Panc1 (cell line): ENCODE measurements around the gene CIB4. TPM values are rescaled to one million over a fixed set of nuclear protein-coding genes. Genes with fewer than 3 reads are reported as not detected.

Source experiments
- ATAC-seq: fragments of 200-7000 bp; cut with Tn5 transposase; 2 replicates; pipeline ENCODE4 v1.9.1; 2020; ENCODE audit warnings: mild to moderate bottlenecking, moderate library complexity
- BruUV-seq: library from RNA; stranded (reverse); fragments of 400-500 nt; replicated peaks from 2 replicates; lab custom pipeline; 2021; lab: Mats Ljungman, UMichigan
- CTCF ChIA-PET: fragments of 300-600 bp; sonication (Branson Sonifier 250); formaldehyde crosslinking; loops from one replicate; lab custom pipeline; 2022; ENCODE audit warnings: antibody characterized with exemption; lab: Charles Lee
- POLR2A ChIA-PET: fragments of 300-600 bp; sonication (Branson Sonifier 250); formaldehyde crosslinking; loops from one replicate; lab custom pipeline; 2022; ENCODE audit warnings: antibody characterized with exemption; lab: Charles Lee
- DNase-seq: peaks from one replicate; pipeline ENCODE4 v3.0.0-alpha.2; 2010; ENCODE audit warnings: low read depth, low spot score
- H3K27ac ChIP-seq: 2 replicates; pipeline ENCODE4 v1.5.1; 2011; ENCODE audit warnings: mild to moderate bottlenecking, low read length, inconsistent platforms
- H3K27me3 ChIP-seq: fragments of 200-500 bp; sonication (Bioruptor generic); 2 replicates; pipeline ENCODE4 v1.6.0; 2014; ENCODE audit warnings: low read length, inconsistent platforms; ENCODE audit not compliant: control insufficient read depth, insufficient read depth
- H3K36me3 ChIP-seq: fragments of 200-500 bp; sonication (Bioruptor generic); 2 replicates; pipeline ENCODE4 v1.5.1; 2014; ENCODE audit warnings: inconsistent platforms, mild to moderate bottlenecking, low read length, moderate library complexity; ENCODE audit not compliant: control insufficient read depth, insufficient read depth
- H3K4me1 ChIP-seq: 2 replicates; pipeline ENCODE4 v1.5.1; 2011; ENCODE audit warnings: inconsistent platforms, mild to moderate bottlenecking, low read length, moderate library complexity; ENCODE audit not compliant: control insufficient read depth, insufficient read depth
- H3K4me3 ChIP-seq, 2 experiments: 2 replicates each; pipeline ENCODE4 v1.5.1; 2011 to 2012; ENCODE audit warnings: low read depth in 2 of 2, low read length in 2 of 2, mild to moderate bottlenecking in 2 of 2, inconsistent platforms in 1 of 2, moderate library complexity in 1 of 2
- H3K9me3 ChIP-seq: fragments of 200-500 bp; sonication (Bioruptor generic); 2 replicates; pipeline ENCODE4 v1.5.1; 2014; ENCODE audit warnings: low read depth, mild to moderate bottlenecking, inconsistent platforms, low read length, moderate library complexity; ENCODE audit not compliant: control insufficient read depth, insufficient read depth
- POLR2AphosphoS5 ChIP-seq: IDR thresholded peaks from 2 replicates; pipeline ENCODE4 v1.6.1; 2012; ENCODE audit warnings: mild to moderate bottlenecking, low read depth, low read length, moderate library complexity
- SIN3A ChIP-seq: IDR thresholded peaks from 2 replicates; pipeline ENCODE4 v1.6.1; 2012; ENCODE audit warnings: low read depth, mild to moderate bottlenecking, low read length, moderate library complexity, borderline replicate concordance; ENCODE audit not compliant: insufficient read depth
- TCF7L2 ChIP-seq: IDR thresholded peaks from 2 replicates; pipeline ENCODE4 v1.6.1; 2011; ENCODE audit warnings: mild to moderate bottlenecking, low read depth, low read length, inconsistent platforms
- in situ Hi-C: cut with HindIII; loops from 2 replicates; pipeline ENCODE4 v1.10.0; 2016; ENCODE audit warnings: low sequenced_read_pairs, low pct_unique_long_range_greater_than_20kb
- intact Hi-C: fragments of 100-400 bp; cut with micrococcal nuclease; formaldehyde crosslinking; loops from one replicate; pipeline ENCODE4 v1.10.0; 2022; ENCODE audit not compliant: unreplicated experiment
- total RNA-seq: library from RNA; stranded (reverse); gene quantifications from one replicate; pipeline ENCODE4 v1.2.1, GENCODE V29; 2021; ENCODE audit not compliant: unreplicated experiment
- TF ChIP-seq, protein P1 (sequence below), 2 experiments: IDR thresholded peaks; 2 replicates each; pipeline ENCODE4 v1.6.1; 2011 to 2012; ENCODE audit warnings: low read depth in 2 of 2, control low read depth in 1 of 2, low read length in 1 of 2, mild to moderate bottlenecking in 1 of 2, moderate library complexity in 1 of 2; ENCODE audit not compliant: insufficient read depth in 1 of 2
- TF ChIP-seq, protein P2 (sequence below): fragments of 450-650 bp; IDR thresholded peaks from 2 replicates; pipeline ENCODE4 v1.5.1; 2017; ENCODE audit warnings: mild to moderate bottlenecking

CIB4 gene
- total RNA-seq, 1 experiment from 2014 or later = 0.33 TPM

DNA sequence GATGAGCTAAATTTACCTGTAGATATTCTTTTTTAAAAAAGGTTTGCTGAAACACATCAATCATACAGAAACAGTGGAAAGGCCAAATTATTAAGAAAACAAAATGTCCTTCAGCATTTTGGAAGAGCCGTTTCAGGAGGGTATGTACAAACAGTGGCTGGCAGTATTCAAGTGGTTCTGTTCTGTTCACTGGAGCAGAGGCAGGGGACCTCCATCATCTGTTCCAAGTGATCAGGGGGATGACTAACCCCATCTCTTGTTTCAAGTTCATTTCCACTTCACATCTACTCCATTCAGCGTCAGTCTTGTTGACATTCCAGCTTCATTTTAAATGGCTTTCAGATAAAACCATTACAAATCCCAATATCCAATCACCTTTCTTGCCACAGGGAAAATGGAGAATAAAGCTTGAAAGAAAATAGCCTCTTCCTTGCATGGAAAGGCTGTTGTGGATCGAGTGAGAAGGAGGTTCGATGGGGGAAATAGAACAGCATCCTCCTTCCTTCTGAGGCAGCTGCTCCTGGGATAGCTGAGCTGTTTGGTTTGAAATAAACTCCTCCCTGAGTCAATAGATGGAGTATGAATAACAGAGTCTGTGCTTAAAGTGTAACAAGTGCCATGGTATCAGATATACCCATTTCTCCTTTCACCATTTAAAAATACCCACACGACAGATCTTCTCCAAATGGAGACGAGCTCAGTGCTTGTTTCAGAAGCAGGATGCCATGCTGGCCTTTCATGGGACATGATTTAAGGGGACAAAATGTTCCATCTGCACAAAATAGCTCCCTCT lies 99.6 kb downstream of the CIB4 start:
- Histone ChIP-seq H3K4me3 (no peak overlapping the region), H3K4me1 (no peaks in the 10 kb centered on the region), H3K36me3 (no peaks in the 10 kb centered on the region), H3K27ac (no peak overlapping the region), H3K9me3 (no peaks in the 10 kb centered on the region), H3K27me3 (peaks cover 3% of the 10 kb centered on the region; the same call in 1 of the 2 replicates)
- no peak for ATAC-seq
- in situ Hi-C loops = no loop called here
- POLR2A ChIA-PET = interaction anchor here (0.5 kb wide), 1 partner anchor 17 kb away, joined by 4 read pairs; no protein-coding TSS in a partner anchor
- intact Hi-C loops = no loop called here
- TF ChIP-seq TCF7L2 = no peak
- TF ChIP-seq SIN3A = no peak
- TF ChIP-seq, protein P1, sequence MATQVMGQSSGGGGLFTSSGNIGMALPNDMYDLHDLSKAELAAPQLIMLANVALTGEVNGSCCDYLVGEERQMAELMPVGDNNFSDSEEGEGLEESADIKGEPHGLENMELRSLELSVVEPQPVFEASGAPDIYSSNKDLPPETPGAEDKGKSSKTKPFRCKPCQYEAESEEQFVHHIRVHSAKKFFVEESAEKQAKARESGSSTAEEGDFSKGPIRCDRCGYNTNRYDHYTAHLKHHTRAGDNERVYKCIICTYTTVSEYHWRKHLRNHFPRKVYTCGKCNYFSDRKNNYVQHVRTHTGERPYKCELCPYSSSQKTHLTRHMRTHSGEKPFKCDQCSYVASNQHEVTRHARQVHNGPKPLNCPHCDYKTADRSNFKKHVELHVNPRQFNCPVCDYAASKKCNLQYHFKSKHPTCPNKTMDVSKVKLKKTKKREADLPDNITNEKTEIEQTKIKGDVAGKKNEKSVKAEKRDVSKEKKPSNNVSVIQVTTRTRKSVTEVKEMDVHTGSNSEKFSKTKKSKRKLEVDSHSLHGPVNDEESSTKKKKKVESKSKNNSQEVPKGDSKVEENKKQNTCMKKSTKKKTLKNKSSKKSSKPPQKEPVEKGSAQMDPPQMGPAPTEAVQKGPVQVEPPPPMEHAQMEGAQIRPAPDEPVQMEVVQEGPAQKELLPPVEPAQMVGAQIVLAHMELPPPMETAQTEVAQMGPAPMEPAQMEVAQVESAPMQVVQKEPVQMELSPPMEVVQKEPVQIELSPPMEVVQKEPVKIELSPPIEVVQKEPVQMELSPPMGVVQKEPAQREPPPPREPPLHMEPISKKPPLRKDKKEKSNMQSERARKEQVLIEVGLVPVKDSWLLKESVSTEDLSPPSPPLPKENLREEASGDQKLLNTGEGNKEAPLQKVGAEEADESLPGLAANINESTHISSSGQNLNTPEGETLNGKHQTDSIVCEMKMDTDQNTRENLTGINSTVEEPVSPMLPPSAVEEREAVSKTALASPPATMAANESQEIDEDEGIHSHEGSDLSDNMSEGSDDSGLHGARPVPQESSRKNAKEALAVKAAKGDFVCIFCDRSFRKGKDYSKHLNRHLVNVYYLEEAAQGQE (IDR thresholded peaks at IDR 0.05; ENCODE audit: insufficient read depth in 1 of 2, low read depth in 2 of 2, low read length in 1 of 2) = no peak
- TF ChIP-seq POLR2AphosphoS5 = no peak
- TF ChIP-seq, protein P2, sequence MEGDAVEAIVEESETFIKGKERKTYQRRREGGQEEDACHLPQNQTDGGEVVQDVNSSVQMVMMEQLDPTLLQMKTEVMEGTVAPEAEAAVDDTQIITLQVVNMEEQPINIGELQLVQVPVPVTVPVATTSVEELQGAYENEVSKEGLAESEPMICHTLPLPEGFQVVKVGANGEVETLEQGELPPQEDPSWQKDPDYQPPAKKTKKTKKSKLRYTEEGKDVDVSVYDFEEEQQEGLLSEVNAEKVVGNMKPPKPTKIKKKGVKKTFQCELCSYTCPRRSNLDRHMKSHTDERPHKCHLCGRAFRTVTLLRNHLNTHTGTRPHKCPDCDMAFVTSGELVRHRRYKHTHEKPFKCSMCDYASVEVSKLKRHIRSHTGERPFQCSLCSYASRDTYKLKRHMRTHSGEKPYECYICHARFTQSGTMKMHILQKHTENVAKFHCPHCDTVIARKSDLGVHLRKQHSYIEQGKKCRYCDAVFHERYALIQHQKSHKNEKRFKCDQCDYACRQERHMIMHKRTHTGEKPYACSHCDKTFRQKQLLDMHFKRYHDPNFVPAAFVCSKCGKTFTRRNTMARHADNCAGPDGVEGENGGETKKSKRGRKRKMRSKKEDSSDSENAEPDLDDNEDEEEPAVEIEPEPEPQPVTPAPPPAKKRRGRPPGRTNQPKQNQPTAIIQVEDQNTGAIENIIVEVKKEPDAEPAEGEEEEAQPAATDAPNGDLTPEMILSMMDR = no peak
- CTCF ChIA-PET = interaction anchor here (0.7 to 1.8 kb wide), 2 partner anchors 18 to 21 kb away, joined by 3 to 4 read pairs; no protein-coding TSS in a partner anchor
- no TSS peak for BruUV-seq
- DNase-seq = no peak

DNA sequence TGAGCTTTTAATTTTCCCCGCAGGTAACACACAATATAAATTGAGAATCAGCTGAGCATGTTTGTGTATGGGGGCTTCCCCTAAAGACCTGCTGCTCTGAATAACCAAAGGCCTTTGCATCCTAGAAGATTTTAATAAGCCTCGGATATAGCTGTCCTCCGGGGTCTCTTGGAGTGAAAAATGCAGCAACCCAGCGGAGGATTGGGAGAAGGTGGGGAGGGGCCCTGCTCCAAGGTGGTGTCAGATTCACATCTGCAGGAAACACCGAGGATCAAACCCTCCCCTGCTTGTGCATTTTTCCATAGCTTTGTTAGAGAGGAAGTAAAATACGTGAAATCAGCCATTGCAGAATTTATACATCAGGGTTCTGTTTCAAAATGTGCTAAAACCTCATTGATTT lies 100.2 kb downstream of the CIB4 start:
- ChIA-PET POLR2A (interaction anchor here (0.5 kb wide), 1 partner anchor 18 kb away, joined by 4 read pairs; no protein-coding TSS in a partner anchor), CTCF (interaction anchor here (0.7 to 1.8 kb wide), 2 partner anchors 18 to 20 kb away, joined by 3 to 4 read pairs; no protein-coding TSS in a partner anchor)
- in situ Hi-C loops = no loop called here

More for the DNA sequence above, 100.2 kb downstream of the CIB4 start:
- Histone ChIP-seq H3K27ac (no peak overlapping the region), H3K27me3 (peaks cover 3% of the 10 kb centered on the region; the same call in 1 of the 2 replicates), H3K36me3 (no peaks in the 10 kb centered on the region), H3K4me3 (no peak overlapping the region), H3K4me1 (no peaks in the 10 kb centered on the region), H3K9me3 (no peaks in the 10 kb centered on the region)
- ATAC-seq (no peak), DNase-seq (no peak)
- intact Hi-C loops = no loop called here
- BruUV-seq = no TSS peak
- no peak for TF ChIP-seq SIN3A
- TF ChIP-seq, protein P2 = no peak
- TF ChIP-seq, protein P1 (IDR thresholded peaks at IDR 0.05; ENCODE audit: insufficient read depth in 1 of 2, low read depth in 2 of 2, low read length in 1 of 2) = no peak
- no peak for TF ChIP-seq POLR2AphosphoS5
- no peak for TF ChIP-seq TCF7L2
